Measurements from ENCODE around the gene C1orf116. TPM values are rescaled to one million over a fixed set of nuclear protein-coding genes. Genes with fewer than 3 reads are reported as not detected.

The C1orf116 gene
- polyA plus RNA-seq, 1 of the 3 experiments (the other 2 are of a cell fraction): 0.02 TPM

DNA sequence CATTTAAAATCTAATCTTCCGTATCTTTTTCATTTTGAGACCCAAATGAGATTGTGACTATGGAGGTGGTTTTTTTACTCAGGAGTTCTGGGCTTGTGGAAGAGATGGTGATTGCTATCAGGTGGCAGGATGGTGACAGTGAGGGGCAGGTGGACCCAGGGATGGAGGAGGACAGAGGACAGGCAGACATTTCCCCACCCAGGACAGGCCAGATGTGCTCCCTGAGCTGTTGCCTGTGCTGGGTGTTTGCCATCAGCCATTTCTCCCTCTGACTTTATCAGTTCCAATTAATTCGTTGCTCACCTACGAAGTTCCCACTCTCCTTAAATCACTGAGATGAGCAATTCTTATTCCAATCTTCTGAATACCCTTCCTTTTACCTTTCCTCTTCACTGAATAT lies 26.5 kb downstream of the C1orf116 start:
- ChIA-PET POLR2A (no interaction called here), CTCF (interaction anchor here (0.6 to 4.3 kb wide), 11 partner anchors 8 to 494 kb away, joined by 3 to 39 read pairs (median 4); no protein-coding TSS in a partner anchor)
- no peak overlapping the region for H2AFZ ChIP-seq (ENCODE audit: low read depth)
- H4K20me1 ChIP-seq (ENCODE audit: insufficient read depth): no peaks in the 10 kb centered on the region
- H3K36me3 ChIP-seq (replicated peaks in 1 of 2; ENCODE audit: control insufficient read depth in 1 of 2, insufficient read depth in 2 of 2, low read length in 1 of 2): no peaks in the 10 kb centered on the region
- H3K4me2 ChIP-seq: no peak overlapping the region
- H3K27ac ChIP-seq (ENCODE audit: low read depth in 2 of 2, low read length in 1 of 2): no peak overlapping the region; a peak in 1 of 4 replicates
- H3K9me2 ChIP-seq: no peaks in the 10 kb centered on the region
- H3F3A ChIP-seq (replicated peaks; ENCODE audit: insufficient read depth): no peaks in the 10 kb centered on the region
- no peaks in the 10 kb centered on the region for H3K9me3 ChIP-seq
- no peak overlapping the region for H3K9ac ChIP-seq
- peaks cover 6 to 10% of the 10 kb centered on the region in 2 experiments; a peak in 2 of 4 replicates for H3K4me1 ChIP-seq (ENCODE audit: control insufficient read depth in 1 of 2, insufficient read depth in 2 of 2, low read depth in 1 of 2, low read length in 1 of 2)
- H3K4me3 ChIP-seq (ENCODE audit: low read depth in 2 of 2, low read length in 1 of 2): no peak overlapping the region
- no peaks in the 10 kb centered on the region for H3K79me2 ChIP-seq (ENCODE audit: insufficient read depth)
- no peak for TF ChIP-seq JUND (IDR thresholded peaks at IDR 0.05)
- no peak for TF ChIP-seq FOSL2 (IDR thresholded peaks at IDR 0.05; ENCODE audit: borderline replicate concordance, low read depth)
- no peak for TF ChIP-seq TAF1 (IDR thresholded peaks at IDR 0.05; ENCODE audit: borderline replicate concordance, low read depth, low read length)
- TF ChIP-seq, protein P1, sequence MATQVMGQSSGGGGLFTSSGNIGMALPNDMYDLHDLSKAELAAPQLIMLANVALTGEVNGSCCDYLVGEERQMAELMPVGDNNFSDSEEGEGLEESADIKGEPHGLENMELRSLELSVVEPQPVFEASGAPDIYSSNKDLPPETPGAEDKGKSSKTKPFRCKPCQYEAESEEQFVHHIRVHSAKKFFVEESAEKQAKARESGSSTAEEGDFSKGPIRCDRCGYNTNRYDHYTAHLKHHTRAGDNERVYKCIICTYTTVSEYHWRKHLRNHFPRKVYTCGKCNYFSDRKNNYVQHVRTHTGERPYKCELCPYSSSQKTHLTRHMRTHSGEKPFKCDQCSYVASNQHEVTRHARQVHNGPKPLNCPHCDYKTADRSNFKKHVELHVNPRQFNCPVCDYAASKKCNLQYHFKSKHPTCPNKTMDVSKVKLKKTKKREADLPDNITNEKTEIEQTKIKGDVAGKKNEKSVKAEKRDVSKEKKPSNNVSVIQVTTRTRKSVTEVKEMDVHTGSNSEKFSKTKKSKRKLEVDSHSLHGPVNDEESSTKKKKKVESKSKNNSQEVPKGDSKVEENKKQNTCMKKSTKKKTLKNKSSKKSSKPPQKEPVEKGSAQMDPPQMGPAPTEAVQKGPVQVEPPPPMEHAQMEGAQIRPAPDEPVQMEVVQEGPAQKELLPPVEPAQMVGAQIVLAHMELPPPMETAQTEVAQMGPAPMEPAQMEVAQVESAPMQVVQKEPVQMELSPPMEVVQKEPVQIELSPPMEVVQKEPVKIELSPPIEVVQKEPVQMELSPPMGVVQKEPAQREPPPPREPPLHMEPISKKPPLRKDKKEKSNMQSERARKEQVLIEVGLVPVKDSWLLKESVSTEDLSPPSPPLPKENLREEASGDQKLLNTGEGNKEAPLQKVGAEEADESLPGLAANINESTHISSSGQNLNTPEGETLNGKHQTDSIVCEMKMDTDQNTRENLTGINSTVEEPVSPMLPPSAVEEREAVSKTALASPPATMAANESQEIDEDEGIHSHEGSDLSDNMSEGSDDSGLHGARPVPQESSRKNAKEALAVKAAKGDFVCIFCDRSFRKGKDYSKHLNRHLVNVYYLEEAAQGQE (IDR thresholded peaks at IDR 0.05; ENCODE audit: low read depth, low read length): no peak
- TF ChIP-seq EP300 (IDR thresholded peaks at IDR 0.05; ENCODE audit: borderline replicate concordance in 1 of 2, low read depth in 1 of 2, low read length in 1 of 2): no peak
- no peak for TF ChIP-seq RAD21 (IDR thresholded peaks at IDR 0.05; ENCODE audit: low read length)
- TF ChIP-seq NRF1 (IDR thresholded peaks at IDR 0.05; ENCODE audit: low read depth, low read length): no peak
- no peak for TF ChIP-seq MXI1 (IDR thresholded peaks at IDR 0.05; ENCODE audit: low read depth, low read length)
- no peak for TF ChIP-seq NFIC (IDR thresholded peaks at IDR 0.05; ENCODE audit: borderline replicate concordance)
- TF ChIP-seq RCOR1 (IDR thresholded peaks at IDR 0.05; ENCODE audit: low read length): no peak
- no peak for TF ChIP-seq PBX3 (IDR thresholded peaks at IDR 0.05)
- TF ChIP-seq, protein P2, sequence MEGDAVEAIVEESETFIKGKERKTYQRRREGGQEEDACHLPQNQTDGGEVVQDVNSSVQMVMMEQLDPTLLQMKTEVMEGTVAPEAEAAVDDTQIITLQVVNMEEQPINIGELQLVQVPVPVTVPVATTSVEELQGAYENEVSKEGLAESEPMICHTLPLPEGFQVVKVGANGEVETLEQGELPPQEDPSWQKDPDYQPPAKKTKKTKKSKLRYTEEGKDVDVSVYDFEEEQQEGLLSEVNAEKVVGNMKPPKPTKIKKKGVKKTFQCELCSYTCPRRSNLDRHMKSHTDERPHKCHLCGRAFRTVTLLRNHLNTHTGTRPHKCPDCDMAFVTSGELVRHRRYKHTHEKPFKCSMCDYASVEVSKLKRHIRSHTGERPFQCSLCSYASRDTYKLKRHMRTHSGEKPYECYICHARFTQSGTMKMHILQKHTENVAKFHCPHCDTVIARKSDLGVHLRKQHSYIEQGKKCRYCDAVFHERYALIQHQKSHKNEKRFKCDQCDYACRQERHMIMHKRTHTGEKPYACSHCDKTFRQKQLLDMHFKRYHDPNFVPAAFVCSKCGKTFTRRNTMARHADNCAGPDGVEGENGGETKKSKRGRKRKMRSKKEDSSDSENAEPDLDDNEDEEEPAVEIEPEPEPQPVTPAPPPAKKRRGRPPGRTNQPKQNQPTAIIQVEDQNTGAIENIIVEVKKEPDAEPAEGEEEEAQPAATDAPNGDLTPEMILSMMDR (IDR thresholded peaks at IDR 0.05): no peak
- DNase-seq: no peak
- no peaks in the 10 kb centered on the region for H3K27me3 ChIP-seq (ENCODE audit: insufficient read depth)
- WGBS (ENCODE audit: low lambda C conversion rate): 58% methylated on average over 3 of the region's 3 CpGs

Measured in SK-N-SH (cell line).